Uterus (tissue), 4 donors: ENCODE results near the gene RAPH1. TPM values are rescaled to one million over a fixed set of nuclear protein-coding genes. Genes with fewer than 3 reads are reported as not detected.

Experiments used
- DNase-seq, 2 donors: peaks; one replicate each; pipeline ENCODE4 v3.0.0-alpha.2; 2019 to 2020
- H3K27ac ChIP-seq, 2 donors: fragments of 200-600 bp; sonication (generic); 1 replicate in 1 of 2; 2 replicates in 1 of 2; pipeline ENCODE4 v1.5.1; 2016 to 2018
- H3K27me3 ChIP-seq, 2 donors: fragments of 200-600 bp; sonication (generic); one replicate each; pipeline ENCODE4 v1.5.1; 2018 to 2019; ENCODE audit warnings: control low read depth in 1 of 2
- H3K36me3 ChIP-seq, 2 donors: fragments of 200-600 bp; sonication (generic); one replicate each; pipeline ENCODE4 v1.5.1; 2019; ENCODE audit warnings: control low read depth in 1 of 2
- H3K4me1 ChIP-seq, 2 donors: fragments of 200-600 bp; sonication (generic); one replicate each; pipeline ENCODE4 v1.5.1; 2018 to 2019; ENCODE audit warnings: control low read depth in 1 of 2
- H3K4me3 ChIP-seq, 2 donors: fragments of 200-600 bp; sonication (generic); 1 replicate in 1 of 2; 2 replicates in 1 of 2; pipeline ENCODE4 v1.5.1; 2018 to 2019; ENCODE audit warnings: mild to moderate bottlenecking in 1 of 2
- H3K9me3 ChIP-seq, 2 donors: fragments of 200-600 bp; sonication (generic); one replicate each; pipeline ENCODE4 v1.5.1; 2019; ENCODE audit warnings: control low read depth in 1 of 2
- CTCF ChIP-seq, 4 experiments: fragments of 200-600 bp in 2 of 4; fragments of 450-650 bp in 2 of 4; sonication (generic) in 2 of 4; IDR thresholded peaks; one replicate each; pipeline ENCODE4 v1.5.1; 2016 to 2019; ENCODE audit warnings: antibody characterized with exemption in 4 of 4, mild to moderate bottlenecking in 2 of 4, moderate library complexity in 1 of 4
- POLR2A ChIP-seq, 2 donors: fragments of 450-650 bp; IDR thresholded peaks; one replicate each; pipeline ENCODE4 v1.6.1; 2016; ENCODE audit warnings: antibody characterized with exemption in 2 of 2, mild to moderate bottlenecking in 1 of 2, moderate library complexity in 1 of 2
- intact Hi-C: fragments of 100-400 bp; cut with DNase I; formaldehyde crosslinking; loops from one replicate; pipeline ENCODE4 v1.15.1; 2023; ENCODE audit warnings: low total_unique reads
- total RNA-seq, 4 donors: library from RNA; depleted of rRNA in 3 of 4; stranded (reverse); fragments of >200 nt in 3 of 4; gene quantifications; one replicate each; pipeline versions ENCODE4 v1.1.0 to v1.2.4, GENCODE V29; 2014 to 2023
- donor health status: DM: yes; HTN: yes; CAD: no.

The RAPH1 gene
- total RNA-seq, 4 donors from 2014 or later: 17.4 to 49.5 (median 23.5) TPM

GRCh38 chr2:203469546-203469945 is 65.6 kb downstream of the RAPH1 start:
- H3K4me3 ChIP-seq: no peak overlapping the region
- no peak for DNase-seq
- no peaks in the 10 kb centered on the region for H3K9me3 ChIP-seq
- H3K27me3 ChIP-seq: no peaks in the 10 kb centered on the region
- no peak for TF ChIP-seq POLR2A (IDR thresholded peaks at IDR 0.05)
- TF ChIP-seq CTCF (IDR thresholded peaks at IDR 0.05): no peak
- no peak overlapping the region for H3K27ac ChIP-seq
- H3K4me1 ChIP-seq: no peaks in the 10 kb centered on the region
- no peaks in the 10 kb centered on the region for H3K36me3 ChIP-seq
- intact Hi-C loops: no loop called here

GRCh38 chr2:203463266-203463678 is 71.8 kb downstream of the RAPH1 start:
- Histone ChIP-seq H3K4me1 (no peaks in the 10 kb centered on the region), H3K27me3 (no peaks in the 10 kb centered on the region), H3K4me3 (no peak overlapping the region), H3K36me3 (no peaks in the 10 kb centered on the region), H3K27ac (no peak overlapping the region), H3K9me3 (no peaks in the 10 kb centered on the region)
- intact Hi-C loops: no loop called here
- TF ChIP-seq CTCF (IDR thresholded peaks at IDR 0.05) (no peak), POLR2A (IDR thresholded peaks at IDR 0.05) (no peak)
- no peak for DNase-seq

- Histone ChIP-seq H3K36me3 (no peaks in the 10 kb centered on the region), H3K9me3 (no peaks in the 10 kb centered on the region), H3K4me1 (no peaks in the 10 kb centered on the region), H3K4me3 (no peak overlapping the region), H3K27me3 (no peaks in the 10 kb centered on the region), H3K27ac (no peak overlapping the region)
- intact Hi-C loops: no loop called here
- DNase-seq: no peak
- no peak for TF ChIP-seq CTCF (IDR thresholded peaks at IDR 0.05)
- TF ChIP-seq POLR2A (IDR thresholded peaks at IDR 0.05): no peak
Observed at GRCh38 chr2:203462308-203462707, 72.8 kb downstream of the RAPH1 start.

- Histone ChIP-seq H3K9me3 (no peaks in the 10 kb centered on the region), H3K36me3 (no peaks in the 10 kb centered on the region), H3K27me3 (no peaks in the 10 kb centered on the region), H3K4me3 (no peak overlapping the region), H3K27ac (no peak overlapping the region), H3K4me1 (no peaks in the 10 kb centered on the region)
- intact Hi-C loops: no loop called here
- DNase-seq: no peak
- no peak for TF ChIP-seq CTCF (IDR thresholded peaks at IDR 0.05)
- TF ChIP-seq POLR2A (IDR thresholded peaks at IDR 0.05): no peak
Observed at GRCh38 chr2:203461746-203462145, 73.4 kb downstream of the RAPH1 start.

GRCh38 chr2:203455209-203455608 is 79.9 kb downstream of the RAPH1 start:
- H3K4me1 ChIP-seq: peaks cover 0 to 5% of the 10 kb centered on the region in 2 donors

More at GRCh38 chr2:203455209-203455608, 79.9 kb downstream of the RAPH1 start:
- no peak for TF ChIP-seq POLR2A (IDR thresholded peaks at IDR 0.05)
- TF ChIP-seq CTCF (IDR thresholded peaks at IDR 0.05): no peak
- H3K36me3 ChIP-seq: no peaks in the 10 kb centered on the region
- H3K27ac ChIP-seq: no peak overlapping the region
- no peaks in the 10 kb centered on the region for H3K27me3 ChIP-seq
- H3K9me3 ChIP-seq: no peaks in the 10 kb centered on the region
- DNase-seq: no peak
- H3K4me3 ChIP-seq: no peak overlapping the region
- intact Hi-C loops: no loop called here
